T-helper 2 cell treated with Interferon-gamma antibody and Interleukin-4, amounts not matched to agents 5 μg/mL and 100 μg/mL, for 36 hours (primary cell): Measurements from ENCODE around the gene MSANTD7.
A peak's percentile ranks its signal among the peaks of the same experiment; 100 is the strongest.

ENCODE experiments used
- DNase-seq: peaks from one replicate; pipeline ENCODE4 v3.0.0; 2021; ENCODE audit warnings: low spot score
- H3K27ac Mint-ChIP-seq: one replicate; pipeline ENCODE4 v1.8.0; 2021; ENCODE audit warnings: mild to moderate bottlenecking, mixed read lengths
- H3K27me3 Mint-ChIP-seq: one replicate; pipeline ENCODE4 v1.8.0; 2021; ENCODE audit warnings: low read depth, mixed read lengths
- H3K36me3 Mint-ChIP-seq: one replicate; pipeline ENCODE4 v1.8.0; 2021; ENCODE audit warnings: low read depth, mixed read lengths
- H3K4me1 Mint-ChIP-seq: one replicate; pipeline ENCODE4 v1.8.0; 2021; ENCODE audit warnings: low read depth, mixed read lengths
- H3K4me3 Mint-ChIP-seq: one replicate; pipeline ENCODE4 v1.8.0; 2022; ENCODE audit warnings: mild to moderate bottlenecking, moderate library complexity, mixed read lengths
- H3K9me3 Mint-ChIP-seq: one replicate; pipeline ENCODE4 v1.8.0; 2021; ENCODE audit warnings: mixed read lengths

The MSANTD7 gene

GRCh38 chr10:14879928-14880193, 41.8 kb downstream of the MSANTD7 start:
- H3K36me3 Mint-ChIP-seq = peaks cover 14% of the 10 kb centered on the region
- DNase-seq = no peak
- peaks cover 40% of the 10 kb centered on the region for H3K4me1 Mint-ChIP-seq
- peak overlapping the region; percentile 90 for H3K4me3 Mint-ChIP-seq
- no peaks in the 10 kb centered on the region for H3K27me3 Mint-ChIP-seq
- no peaks in the 10 kb centered on the region for H3K9me3 Mint-ChIP-seq
- H3K27ac Mint-ChIP-seq = peak overlapping the region; percentile 88

GRCh38 chr10:14880229-14880628, 42.1 kb downstream of the MSANTD7 start:
- no peaks in the 10 kb centered on the region for H3K27me3 Mint-ChIP-seq
- H3K36me3 Mint-ChIP-seq = peaks cover 14% of the 10 kb centered on the region
- H3K9me3 Mint-ChIP-seq = no peaks in the 10 kb centered on the region
- H3K4me3 Mint-ChIP-seq = peak overlapping the region; percentile 90
- no peak for DNase-seq
- H3K27ac Mint-ChIP-seq = peak overlapping the region; percentile 88
- H3K4me1 Mint-ChIP-seq = peaks cover 40% of the 10 kb centered on the region

GRCh38 chr10:14884082-14884481, 46.0 kb downstream of the MSANTD7 start:
- H3K4me1 Mint-ChIP-seq = peaks cover 26% of the 10 kb centered on the region
- DNase-seq = peak; percentile 9
- no peak overlapping the region for H3K27ac Mint-ChIP-seq
- H3K36me3 Mint-ChIP-seq = peaks cover 11% of the 10 kb centered on the region
- H3K4me3 Mint-ChIP-seq = no peak overlapping the region
- no peaks in the 10 kb centered on the region for H3K27me3 Mint-ChIP-seq
- H3K9me3 Mint-ChIP-seq = no peaks in the 10 kb centered on the region
